GM18867 (cell line): Measurements from ENCODE around the gene OR10AG1.
A peak's percentile ranks its signal among the peaks of the same experiment; 100 is the strongest.

Experiments used
- ATAC-seq: cut with Tn5 transposase; IDR thresholded peaks from one replicate; pipeline ENCODE4 v1.9.1; 2021; ENCODE audit warnings: mild to moderate bottlenecking, moderate library complexity; ENCODE audit not compliant: unreplicated experiment

Gene OR10AG1, protein sequence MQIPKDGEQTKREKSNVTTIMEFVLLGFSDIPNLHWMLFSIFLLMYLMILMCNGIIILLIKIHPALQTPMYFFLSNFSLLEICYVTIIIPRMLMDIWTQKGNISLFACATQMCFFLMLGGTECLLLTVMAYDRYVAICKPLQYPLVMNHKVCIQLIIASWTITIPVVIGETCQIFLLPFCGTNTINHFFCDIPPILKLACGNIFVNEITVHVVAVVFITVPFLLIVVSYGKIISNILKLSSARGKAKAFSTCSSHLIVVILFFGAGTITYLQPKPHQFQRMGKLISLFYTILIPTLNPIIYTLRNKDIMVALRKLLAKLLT

DNA sequence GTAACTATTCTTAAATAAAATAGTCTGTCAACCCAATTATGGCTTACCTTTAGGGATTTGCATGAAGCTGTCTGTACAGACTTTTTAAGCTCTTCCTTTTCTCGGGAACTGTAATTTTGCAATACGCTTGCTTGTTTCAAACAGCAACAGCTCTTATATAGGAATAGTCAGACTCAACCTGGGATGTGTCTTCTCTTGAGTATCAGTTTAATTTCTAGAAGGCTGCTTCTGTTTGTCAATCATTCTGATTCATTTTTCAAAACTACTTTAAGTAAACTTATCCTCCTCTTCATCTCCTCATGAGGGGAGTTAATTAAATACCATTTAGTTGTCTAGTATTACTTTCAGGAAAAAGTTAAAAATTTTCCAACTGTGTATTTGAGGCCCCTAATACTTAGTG lies at the start of gene OR10AG1:
OR10AG1 (minus strand) TSS at position 101 of the 400 bp plus-strand sequence; CDS start at position 63, 38 bp downstream.
- no peak for ATAC-seq

DNA sequence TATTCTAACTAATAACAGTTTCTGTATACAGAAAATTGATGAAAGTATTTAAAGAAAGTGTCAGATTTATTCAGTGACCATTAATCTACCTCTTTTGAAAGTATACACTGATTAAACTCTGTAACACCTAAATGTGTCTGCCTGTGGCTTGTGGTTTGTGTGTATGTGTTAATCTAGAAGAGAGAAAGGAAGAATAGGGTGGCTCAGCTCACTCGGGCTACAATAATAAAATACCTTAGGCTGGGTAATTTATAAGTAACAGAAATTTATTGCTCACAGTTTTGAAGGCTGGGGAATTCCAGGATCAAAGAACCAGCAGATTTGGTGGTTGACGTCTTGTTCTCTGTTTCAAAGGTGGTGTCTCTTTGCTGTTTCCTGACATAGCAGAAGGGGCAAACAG lies 44.1 kb upstream of the OR10AG1 start:
- ATAC-seq: peak; percentile 83

DNA sequence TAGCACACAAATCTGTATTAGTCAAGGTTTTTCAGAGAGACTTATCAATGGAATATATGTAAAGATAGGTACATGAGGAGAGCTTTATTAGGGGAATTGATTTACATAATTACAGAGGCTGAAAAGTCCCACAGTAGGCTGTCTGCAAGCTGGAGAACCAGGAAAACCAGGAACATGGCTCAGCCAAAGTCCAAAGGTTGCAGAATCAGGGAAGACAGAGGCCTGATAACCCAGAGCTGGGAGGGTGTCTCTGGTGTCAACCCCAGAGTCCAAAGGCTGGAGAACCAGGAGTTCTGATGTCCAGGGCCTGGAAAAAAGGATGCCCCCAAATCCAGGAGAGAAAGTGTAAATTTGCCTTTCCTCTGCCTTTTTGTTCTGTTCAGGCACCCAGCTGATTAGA lies 41.0 kb upstream of the OR10AG1 start:
- no peak for ATAC-seq

DNA sequence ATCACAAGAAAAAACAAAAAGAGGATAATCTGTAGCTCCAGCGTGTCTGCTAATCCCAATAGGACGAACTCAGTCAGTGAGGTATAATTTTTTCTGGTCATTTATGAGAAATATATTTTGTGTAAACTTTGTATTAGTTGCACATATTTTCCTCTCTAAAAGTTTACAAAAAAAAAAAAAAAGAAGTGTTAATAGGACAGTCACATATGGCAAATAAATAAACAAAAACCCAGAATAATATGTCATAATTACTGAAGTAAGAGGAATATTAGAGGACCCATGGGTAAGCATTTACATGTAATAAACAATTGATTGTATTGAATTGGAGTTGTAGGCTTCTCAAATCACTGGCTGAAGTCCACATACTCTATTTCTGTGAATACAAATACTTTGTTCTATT lies 24.8 kb upstream of the OR10AG1 start, which contains the start of gene OR5F1:
OR5F1 (minus strand) TSS at position 101 of the 400 bp plus-strand sequence; CDS start at position 101, 0 bp downstream.
- no peak for ATAC-seq

DNA sequence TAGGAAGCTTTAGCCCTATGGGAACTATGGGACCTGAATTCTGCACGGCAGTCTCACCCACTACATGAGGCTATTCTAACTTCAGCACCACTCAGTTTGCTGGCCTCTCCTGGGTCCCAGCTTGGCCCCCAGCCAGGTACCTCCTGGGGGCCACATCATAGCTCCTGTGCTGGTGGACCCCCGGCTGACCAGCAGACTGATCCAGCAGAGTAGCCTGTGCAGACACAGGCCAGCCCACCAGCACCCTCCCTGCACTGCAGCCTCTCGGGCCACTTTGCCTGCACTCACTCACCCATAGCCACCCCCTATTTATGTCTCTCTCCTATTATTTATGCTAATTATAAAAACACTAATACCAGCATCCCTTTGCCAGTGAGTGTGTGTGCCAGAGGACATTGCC lies 1.2 kb upstream of the OR10AG1 start:
- no peak for ATAC-seq

DNA sequence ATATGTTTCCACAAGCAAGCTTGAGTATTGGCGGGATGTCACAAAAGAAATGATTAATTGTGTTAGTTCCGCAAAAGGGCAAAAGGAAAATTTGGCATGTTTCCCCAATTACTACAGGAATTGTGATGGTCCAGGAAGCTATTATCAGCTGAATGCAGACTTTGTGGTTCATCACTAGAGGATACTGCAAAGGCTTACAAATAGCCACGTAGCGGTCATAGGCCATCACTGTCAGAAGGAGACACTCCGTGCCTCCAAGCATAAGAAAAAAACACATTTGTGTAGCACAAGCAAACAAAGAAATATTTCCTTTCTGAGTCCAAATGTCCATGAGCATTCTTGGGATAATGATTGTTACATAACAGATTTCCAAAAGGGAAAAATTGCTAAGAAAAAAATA lies 1.8 kb downstream of the OR10AG1 start:
- no peak for ATAC-seq

DNA sequence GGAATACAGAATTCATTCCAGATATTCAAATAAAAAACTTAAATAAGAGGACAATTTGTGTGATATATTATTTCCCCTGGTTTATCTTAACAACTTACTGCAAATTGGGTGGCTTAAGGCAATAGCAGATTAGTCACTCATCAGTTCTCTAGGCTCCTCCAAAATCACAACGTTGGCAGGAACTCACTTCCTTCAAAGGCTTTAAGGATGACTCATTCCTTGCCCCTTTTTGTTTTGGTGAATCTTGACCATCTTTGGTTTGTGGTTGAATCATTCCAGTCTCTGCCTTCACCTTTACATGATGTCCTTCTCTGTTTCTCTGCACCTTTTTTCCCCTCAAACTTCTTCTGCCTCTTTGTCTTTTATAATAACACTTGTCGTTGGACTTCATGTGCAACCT lies 3.4 kb downstream of the OR10AG1 start:
- no peak for ATAC-seq

DNA sequence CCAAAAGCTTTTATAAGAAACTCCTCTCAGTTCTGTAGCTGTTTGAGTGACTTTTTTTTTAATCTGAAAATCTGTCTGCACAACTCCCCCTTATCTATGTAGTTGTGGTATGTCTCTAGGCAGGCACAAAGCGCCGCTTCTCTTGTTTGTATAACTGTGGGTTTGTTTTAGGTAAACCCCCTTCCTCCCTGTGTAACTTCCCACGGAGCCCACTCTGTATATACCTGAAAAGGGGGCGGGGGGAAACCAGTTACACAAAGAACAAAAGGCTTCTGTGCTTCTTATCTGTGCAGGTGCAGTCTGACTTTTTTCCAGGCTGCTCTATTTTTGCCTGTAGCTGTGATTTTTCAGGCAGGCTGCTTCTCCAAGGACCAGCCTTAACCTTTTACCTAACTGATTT lies 13.2 kb downstream of the OR10AG1 start:
- no peak for ATAC-seq

DNA sequence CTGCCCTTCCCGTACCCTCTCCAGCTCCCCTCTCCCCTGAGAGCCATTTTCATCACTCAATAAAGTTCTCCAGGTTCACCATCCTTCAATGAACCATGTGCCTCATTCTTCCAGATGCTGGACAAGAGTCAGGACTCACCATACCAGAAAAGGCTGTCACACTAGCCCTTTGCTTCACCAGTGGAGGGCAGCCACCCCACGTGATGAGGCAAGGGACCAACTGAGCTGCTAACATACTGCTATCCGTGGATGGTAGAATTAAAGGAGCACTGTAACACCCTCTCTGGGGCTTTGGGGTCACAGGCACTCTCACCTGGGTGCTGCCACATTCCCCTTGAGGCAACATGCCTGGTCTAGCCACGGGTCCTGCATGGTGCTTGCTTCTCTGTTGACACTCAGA lies 20.4 kb downstream of the OR10AG1 start:
- no peak for ATAC-seq

DNA sequence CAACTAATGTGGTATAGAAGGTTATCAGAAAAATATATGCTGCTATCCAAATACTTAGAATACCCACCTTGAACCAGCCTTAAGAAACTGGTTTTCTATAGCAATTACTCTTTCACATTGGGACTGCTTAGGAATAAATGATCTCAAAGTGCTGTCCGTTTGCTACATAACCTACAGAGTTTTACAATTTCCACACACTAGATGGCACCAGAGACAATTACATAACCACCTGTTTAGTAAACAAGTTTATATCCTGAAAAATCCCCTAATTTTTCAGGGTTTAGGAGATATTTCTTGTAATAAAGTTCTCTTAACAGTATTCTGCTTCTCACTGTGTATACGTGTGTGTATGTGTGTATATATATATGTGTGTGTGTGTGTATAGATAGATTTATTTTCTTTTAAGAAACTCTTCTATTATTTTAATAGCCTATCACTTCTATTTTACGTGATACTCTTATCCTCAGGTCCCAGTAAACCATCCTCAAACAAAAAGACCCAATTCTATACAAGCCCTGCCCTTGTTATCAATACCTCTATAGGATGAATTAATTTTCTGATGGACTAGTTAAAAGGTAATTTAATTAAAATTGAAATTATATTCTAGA lies 26.9 kb downstream of the OR10AG1 start:
- ATAC-seq: peak; percentile 79

DNA sequence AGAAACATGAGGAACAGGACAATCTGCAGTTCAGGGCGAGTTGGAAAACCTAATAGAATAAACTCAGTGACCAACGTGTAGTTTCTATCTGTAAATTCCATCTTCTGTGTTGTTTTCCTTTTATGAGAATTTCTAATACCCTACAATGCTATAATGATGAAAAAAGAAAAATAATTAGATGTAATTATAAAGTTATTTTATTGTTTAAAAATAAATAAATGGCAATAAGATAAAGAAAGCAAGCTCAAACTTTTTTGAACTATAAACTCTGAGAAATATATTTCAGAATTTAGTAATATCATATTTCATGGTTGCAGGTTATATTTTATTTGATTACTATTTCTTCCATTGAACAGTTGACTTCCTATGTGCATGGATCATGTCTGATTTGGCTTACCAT lies 33.4 kb downstream of the OR10AG1 start, which contains the start of gene OR5I1:
OR5I1 (minus strand) TSS at position 101 of the 400 bp plus-strand sequence; CDS start at position 101, 0 bp downstream.
- ATAC-seq: no peak

DNA sequence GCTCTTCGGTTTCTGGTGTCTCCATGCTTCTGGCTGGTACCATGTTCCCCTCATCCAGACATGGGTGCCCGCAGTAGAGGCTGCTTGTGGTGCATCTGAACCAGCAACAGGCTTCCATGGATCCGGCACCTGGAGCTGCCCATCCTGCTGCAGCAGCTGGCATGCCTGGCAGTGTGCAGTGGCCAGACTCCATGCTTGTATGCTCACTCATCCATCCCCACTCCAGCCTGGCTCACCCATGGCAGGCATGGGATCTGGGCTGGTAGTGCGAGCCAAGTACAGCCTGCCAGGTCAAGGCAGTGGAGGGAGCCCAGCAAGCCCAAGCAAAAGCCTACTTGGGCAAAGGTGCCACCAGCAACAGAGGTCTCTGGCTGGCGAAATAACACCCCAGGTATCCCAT lies 49.2 kb downstream of the OR10AG1 start:
- no peak for ATAC-seq
